Naive thymus-derived CD4-positive, alpha-beta T cell (primary cell): ENCODE measurements around the gene MIB1. TPM values are rescaled to one million over a fixed set of nuclear protein-coding genes. Genes with fewer than 3 reads are reported as not detected.

Experiments
- ATAC-seq: fragments of 150-1000 bp; cut with Tn5 transposase; 2 replicates; pipeline ENCODE4 v1.10.0; 2021; ENCODE audit warnings: mild to moderate bottlenecking, moderate library complexity
- CTCF ChIA-PET: fragments of 350-600 bp; sonication (Branson Sonifier 250); formaldehyde crosslinking; loops from one replicate; lab custom pipeline; 2021; ENCODE audit warnings: antibody characterized with exemption; lab: Charles Lee
- POLR2A ChIA-PET: fragments of 350-600 bp; sonication (Branson Sonifier 250); formaldehyde crosslinking; loops from one replicate; lab custom pipeline; 2021; ENCODE audit warnings: antibody characterized with exemption, inconsistent platforms; lab: Charles Lee
- DNase-seq, 9 donors: peaks; one replicate each; pipeline versions ENCODE4 v3.0.0 to v3.0.0-alpha.2; 2020 to 2022; ENCODE audit warnings: mixed read lengths in 1 of 9
- H3K27ac ChIP-seq: one replicate; pipeline ENCODE4 v1.7.0; 2013; ENCODE audit warnings: mild to moderate bottlenecking, low read depth, low read length, moderate library complexity
- H3K27me3 ChIP-seq, 2 donors: one replicate each; pipeline ENCODE4 v1.7.0; 2013; ENCODE audit warnings: low read length in 2 of 2, mild to moderate bottlenecking in 2 of 2, moderate library complexity in 2 of 2; ENCODE audit not compliant: control insufficient read depth in 2 of 2, insufficient read depth in 2 of 2
- H3K36me3 ChIP-seq, 3 experiments: 1 replicate in 2 of 3; 2 replicates in 1 of 3; pipeline ENCODE4 v1.7.0; 2013; ENCODE audit warnings: low read length in 3 of 3, mild to moderate bottlenecking in 3 of 3, moderate library complexity in 1 of 3; ENCODE audit not compliant: insufficient read depth in 3 of 3, control insufficient read depth in 2 of 3
- H3K4me1 ChIP-seq, 2 donors: one replicate each; pipeline ENCODE4 v1.7.0; 2013; ENCODE audit warnings: low read length in 2 of 2, mild to moderate bottlenecking in 2 of 2, moderate library complexity in 1 of 2; ENCODE audit not compliant: control insufficient read depth in 2 of 2, insufficient read depth in 2 of 2
- H3K4me3 ChIP-seq: 2 replicates; pipeline ENCODE4 v1.7.0; 2013; ENCODE audit warnings: mild to moderate bottlenecking, low read length
- H3K9me3 ChIP-seq, 3 experiments: 1 replicate in 2 of 3; 2 replicates in 1 of 3; pipeline ENCODE4 v1.7.0; 2013; ENCODE audit warnings: low read length in 3 of 3; ENCODE audit not compliant: control insufficient read depth in 2 of 3
- H3K27ac Mint-ChIP-seq, 9 donors: one replicate each; pipeline ENCODE4 v1.8.0; 2020 to 2022; ENCODE audit warnings: mixed read lengths in 9 of 9, mild to moderate bottlenecking in 8 of 9, moderate library complexity in 5 of 9, inconsistent platforms in 2 of 9
- H3K27me3 Mint-ChIP-seq, 5 donors: one replicate each; pipeline ENCODE4 v1.8.0; 2021 to 2022; ENCODE audit warnings: mixed read lengths in 5 of 5, mild to moderate bottlenecking in 1 of 5
- H3K36me3 Mint-ChIP-seq, 5 donors: one replicate each; pipeline ENCODE4 v1.8.0; 2020 to 2022; ENCODE audit warnings: mixed read lengths in 5 of 5, mild to moderate bottlenecking in 3 of 5, inconsistent platforms in 1 of 5
- H3K4me1 Mint-ChIP-seq, 7 donors: one replicate each; pipeline ENCODE4 v1.8.0; 2020 to 2022; ENCODE audit warnings: mixed read lengths in 7 of 7, mild to moderate bottlenecking in 3 of 7, inconsistent platforms in 1 of 7
- H3K4me3 Mint-ChIP-seq, 10 donors: one replicate each; pipeline ENCODE4 v1.8.0; 2020 to 2022; ENCODE audit warnings: mild to moderate bottlenecking in 10 of 10, mixed read lengths in 10 of 10, moderate library complexity in 6 of 10, inconsistent platforms in 2 of 10
- H3K9me3 Mint-ChIP-seq, 11 donors: one replicate each; pipeline ENCODE4 v1.8.0; 2020 to 2022; ENCODE audit warnings: mixed read lengths in 11 of 11, mild to moderate bottlenecking in 4 of 11, inconsistent platforms in 1 of 11, moderate library complexity in 1 of 11
- intact Hi-C, 2 donors: fragments of 100-400 bp; cut with micrococcal nuclease; formaldehyde crosslinking; loops; one replicate each; pipeline ENCODE4 v1.15.1; 2023
- polyA plus RNA-seq, 2 donors: library from polyadenylated mRNA; unstranded; fragments of 300-500 nt; fragmentation: Illumina TruSeq; gene quantifications; one replicate each; pipeline ENCODE4 v1.2.3, GENCODE V29; 2021
- total RNA-seq, 6 experiments: library from RNA in 5 of 6; stranded (reverse) in 5 of 6; gene quantifications; 1 replicate in 5 of 6; 2 replicates in 1 of 6; pipeline ENCODE4 v1.2.3 and lab custom pipeline; 2021 to 2026

Gene MIB1
- total and polyA plus RNA-seq, 7 experiments from 2014 or later: 3.9 to 35.2 (median 19.1) TPM

GRCh38 chr18:21864386-21864785 is 123.8 kb downstream of the MIB1 start:
- Histone ChIP-seq H3K4me3 (no peak overlapping the region), H3K27me3 (no peaks in the 10 kb centered on the region), H3K9me3 (no peaks in the 10 kb centered on the region), H3K4me1 (no peaks in the 10 kb centered on the region), H3K36me3 (peaks cover 0 to 13% (median 0%) of the 10 kb centered on the region in 3 experiments), H3K27ac (no peak overlapping the region)
- CTCF ChIA-PET: no interaction called here
- H3K4me1 Mint-ChIP-seq: no peaks in the 10 kb centered on the region
- intact Hi-C loops: no loop called here
- ATAC-seq (no peak), DNase-seq (no peak)
- POLR2A ChIA-PET: no interaction called here
- no peaks in the 10 kb centered on the region for H3K9me3 Mint-ChIP-seq
- no peak overlapping the region for H3K4me3 Mint-ChIP-seq
- H3K36me3 Mint-ChIP-seq: peaks cover 6 to 47% (median 40%) of the 10 kb centered on the region in 5 donors
- no peak overlapping the region for H3K27ac Mint-ChIP-seq
- H3K27me3 Mint-ChIP-seq: no peaks in the 10 kb centered on the region

DNA sequence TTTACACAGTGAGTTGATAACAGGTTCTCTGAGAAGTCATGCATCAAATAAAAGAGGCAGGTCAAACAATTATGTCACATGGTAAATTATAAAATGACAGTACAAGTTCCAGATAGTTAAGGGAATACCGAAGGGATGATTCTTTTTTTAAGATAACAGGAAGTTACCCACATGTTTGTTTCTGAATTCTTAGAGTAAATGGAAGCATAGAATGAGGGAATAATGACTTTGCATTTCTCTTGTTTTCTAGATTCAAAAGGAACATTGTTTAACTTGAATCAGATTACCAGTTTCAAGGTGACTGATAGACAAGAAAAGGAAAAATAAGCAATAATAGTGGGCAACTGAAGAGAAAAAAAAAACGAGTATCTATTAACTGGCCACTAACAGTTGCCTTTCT is 124.5 kb downstream of the MIB1 start:
- ChIA-PET CTCF (no interaction called here), POLR2A (no interaction called here)
- Histone ChIP-seq H3K4me3 (no peak overlapping the region), H3K27me3 (no peaks in the 10 kb centered on the region), H3K36me3 (peaks cover 0 to 13% (median 0%) of the 10 kb centered on the region in 3 experiments), H3K27ac (no peak overlapping the region), H3K9me3 (no peaks in the 10 kb centered on the region), H3K4me1 (no peaks in the 10 kb centered on the region)
- H3K4me3 Mint-ChIP-seq: no peak overlapping the region
- peaks cover 5 to 41% (median 35%) of the 10 kb centered on the region in 5 donors for H3K36me3 Mint-ChIP-seq
- H3K4me1 Mint-ChIP-seq: no peaks in the 10 kb centered on the region
- no peak overlapping the region for H3K27ac Mint-ChIP-seq
- H3K9me3 Mint-ChIP-seq: no peaks in the 10 kb centered on the region
- ATAC-seq (no peak), DNase-seq (no peak)
- intact Hi-C loops: no loop called here
- no peaks in the 10 kb centered on the region for H3K27me3 Mint-ChIP-seq

DNA sequence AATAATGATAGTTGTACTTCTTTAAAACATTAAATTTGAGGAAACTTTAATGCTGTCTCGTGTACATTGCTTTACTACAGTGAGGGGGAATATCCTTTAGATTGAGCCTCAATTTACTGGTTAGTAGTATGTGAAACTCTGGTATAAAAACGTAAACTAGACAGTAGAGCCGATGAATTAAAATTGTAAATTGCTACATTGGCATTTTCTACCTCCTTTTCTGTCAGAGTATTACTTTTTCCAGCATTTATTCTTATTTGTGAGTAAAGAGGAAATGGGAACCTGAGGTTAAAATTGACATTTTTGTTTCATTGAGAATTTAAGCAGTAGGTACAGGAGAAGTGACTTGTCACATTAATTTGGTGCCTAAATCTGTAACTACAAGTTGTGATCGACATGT is 128.2 kb downstream of the MIB1 start:
- intact Hi-C loops: no loop called here
- CTCF ChIA-PET: no interaction called here
- H3K27ac ChIP-seq: no peak overlapping the region
- H3K27me3 Mint-ChIP-seq: no peaks in the 10 kb centered on the region
- peaks cover 0 to 28% (median 20%) of the 10 kb centered on the region in 5 donors for H3K36me3 Mint-ChIP-seq
- H3K36me3 ChIP-seq: no peaks in the 10 kb centered on the region
- H3K9me3 Mint-ChIP-seq: peaks cover 0 to 11% (median 0%) of the 10 kb centered on the region in 11 donors
- no peak overlapping the region for H3K4me3 Mint-ChIP-seq
- H3K4me3 ChIP-seq: no peak overlapping the region
- no peak for ATAC-seq
- H3K4me1 Mint-ChIP-seq: no peaks in the 10 kb centered on the region
- H3K27ac Mint-ChIP-seq: no peak overlapping the region
- DNase-seq: no peak
- no peaks in the 10 kb centered on the region for H3K4me1 ChIP-seq
- H3K9me3 ChIP-seq: no peaks in the 10 kb centered on the region
- H3K27me3 ChIP-seq: no peaks in the 10 kb centered on the region
- POLR2A ChIA-PET: no interaction called here

- peaks cover 5 to 22% (median 17%) of the 10 kb centered on the region in 5 donors for H3K27me3 Mint-ChIP-seq
- CTCF ChIA-PET: no interaction called here
- no peaks in the 10 kb centered on the region for H3K36me3 ChIP-seq
Observed at GRCh38 chr18:21889570-21889969, 149.0 kb downstream of the MIB1 start.

GRCh38 chr18:21894619-21895367 is 154.2 kb downstream of the MIB1 start:
- no peaks in the 10 kb centered on the region for H3K27me3 ChIP-seq

More at GRCh38 chr18:21889570-21889969, 149.0 kb downstream of the MIB1 start:
- H3K9me3 ChIP-seq: no peaks in the 10 kb centered on the region
- H3K27ac Mint-ChIP-seq: no peak overlapping the region
- peaks cover 0 to 19% (median 1%) of the 10 kb centered on the region in 11 donors for H3K9me3 Mint-ChIP-seq
- H3K4me1 Mint-ChIP-seq: no peaks in the 10 kb centered on the region
- no peak overlapping the region for H3K4me3 Mint-ChIP-seq
- no peak overlapping the region for H3K4me3 ChIP-seq
- POLR2A ChIA-PET: no interaction called here
- intact Hi-C loops: no loop called here
- no peak for DNase-seq
- H3K36me3 Mint-ChIP-seq: peaks cover 0 to 5% (median 0%) of the 10 kb centered on the region in 5 donors
- no peak for ATAC-seq
- H3K27me3 ChIP-seq: no peaks in the 10 kb centered on the region
- no peak overlapping the region for H3K27ac ChIP-seq
- no peaks in the 10 kb centered on the region for H3K4me1 ChIP-seq

DNA sequence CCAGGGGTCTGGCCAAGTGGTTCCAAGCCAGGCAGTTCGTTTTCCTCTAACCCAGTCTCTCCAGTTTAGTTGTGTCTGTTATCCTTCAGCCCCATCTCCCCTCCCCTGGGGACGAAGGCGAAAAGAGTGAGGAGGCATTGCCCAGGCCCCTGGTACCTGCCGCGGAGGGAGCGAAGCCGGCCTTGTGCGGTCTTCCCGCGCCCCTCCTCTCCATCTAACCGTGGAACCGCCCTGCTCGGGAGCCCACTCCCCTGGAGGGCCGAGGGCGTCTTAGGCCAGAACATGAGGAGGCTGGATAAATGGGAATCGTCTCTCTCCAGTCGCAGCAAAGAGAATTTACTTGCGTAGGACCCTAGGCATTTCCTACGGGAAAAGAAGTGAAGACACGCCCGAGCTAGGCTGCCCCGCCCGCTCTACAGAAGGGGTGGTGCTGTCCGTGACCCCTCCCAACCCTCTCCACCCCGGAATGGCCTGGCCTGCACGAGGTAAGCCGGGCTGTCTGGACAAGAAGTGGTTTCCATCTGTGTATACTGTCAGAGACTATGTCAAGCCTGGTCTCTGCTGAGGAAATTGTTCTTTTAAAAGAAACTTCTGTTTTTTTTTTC is 156.2 kb downstream of the MIB1 start:
- intact Hi-C loops: loop anchor here (1.0 to 5.0 kb wide), 2 partner anchors 59 to 665 kb away; no protein-coding TSS in a partner anchor

More at GRCh38 chr18:21894619-21895367, 154.2 kb downstream of the MIB1 start:
- H3K27ac Mint-ChIP-seq: no peak overlapping the region
- intact Hi-C loops: loop anchor here in 1 of 2 donors (5.0 kb wide), 1 partner anchor 668 kb away; no protein-coding TSS in a partner anchor
- Histone ChIP-seq H3K36me3 (no peaks in the 10 kb centered on the region), H3K4me3 (no peak overlapping the region), H3K9me3 (no peaks in the 10 kb centered on the region), H3K27ac (no peak overlapping the region), H3K4me1 (no peaks in the 10 kb centered on the region)
- peaks cover 0 to 5% (median 0%) of the 10 kb centered on the region in 5 donors for H3K36me3 Mint-ChIP-seq
- peaks cover 0 to 7% (median 3%) of the 10 kb centered on the region in 7 donors for H3K4me1 Mint-ChIP-seq
- ATAC-seq: no peak
- H3K9me3 Mint-ChIP-seq: peaks cover 0 to 10% (median 0%) of the 10 kb centered on the region in 11 donors
- peaks cover 15 to 32% (median 26%) of the 10 kb centered on the region in 5 donors for H3K27me3 Mint-ChIP-seq
- ChIA-PET POLR2A (no interaction called here), CTCF (no interaction called here)
- DNase-seq: no peak
- H3K4me3 Mint-ChIP-seq: no peak overlapping the region

More for the DNA sequence above, 156.2 kb downstream of the MIB1 start:
- Histone ChIP-seq H3K4me3 (no peak overlapping the region), H3K36me3 (no peaks in the 10 kb centered on the region), H3K4me1 (no peaks in the 10 kb centered on the region), H3K9me3 (no peaks in the 10 kb centered on the region), H3K27me3 (no peaks in the 10 kb centered on the region), H3K27ac (no peak overlapping the region)
- ATAC-seq (no peak), DNase-seq (no peak)
- no peak overlapping the region for H3K27ac Mint-ChIP-seq
- POLR2A ChIA-PET: no interaction called here
- peaks cover 0 to 7% (median 3%) of the 10 kb centered on the region in 7 donors for H3K4me1 Mint-ChIP-seq
- CTCF ChIA-PET: no interaction called here
- peaks cover 0 to 2% (median 0%) of the 10 kb centered on the region in 11 donors for H3K9me3 Mint-ChIP-seq
- H3K4me3 Mint-ChIP-seq: no peak overlapping the region
- H3K36me3 Mint-ChIP-seq: no peaks in the 10 kb centered on the region
- H3K27me3 Mint-ChIP-seq: peaks cover 10 to 26% (median 17%) of the 10 kb centered on the region in 5 donors
